ENCODE results near the gene SPDYA. TPM values are rescaled to one million over a fixed set of nuclear protein-coding genes. Genes with fewer than 3 reads are reported as not detected.

SPDYA gene
- total and polyA plus RNA-seq, 2 of the 4 experiments (the other 2 are of a cell fraction), result not detected

DNA sequence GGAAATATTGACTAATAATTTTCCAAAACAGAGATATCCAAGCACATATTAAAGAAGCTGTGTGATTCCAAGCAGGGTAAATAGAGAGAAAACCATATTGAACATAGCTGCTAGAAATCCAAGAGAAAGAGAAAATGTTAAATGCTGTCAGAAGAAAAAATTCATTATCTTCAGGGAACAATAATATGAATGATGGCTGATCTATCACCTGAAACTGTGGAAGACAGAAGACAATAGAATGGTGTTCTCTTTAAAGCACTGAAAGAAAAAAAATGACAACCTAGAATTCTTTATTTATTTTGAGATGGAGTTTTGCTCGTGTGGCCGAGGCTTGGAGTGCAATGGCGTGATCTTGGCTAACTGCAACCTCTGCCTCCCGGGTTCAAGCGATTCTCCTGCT lies 41.7 kb upstream of the SPDYA start:
- Histone ChIP-seq H3K4me1 (ENCODE audit: control insufficient read depth, insufficient read depth, low read length) (no peaks in the 10 kb centered on the region; the same call in 1 of the 2 replicates), H3K23ac (ENCODE audit: low read depth, low read length) (no peak overlapping the region), H2AK5ac (ENCODE audit: low read depth, low read length) (no peak overlapping the region), H3K9ac (ENCODE audit: low read depth, low read length) (no peak overlapping the region), H3K36me3 (ENCODE audit: control insufficient read depth, insufficient read depth, low read length) (no peaks in the 10 kb centered on the region), H3K18ac (ENCODE audit: low read depth, low read length) (no peak overlapping the region), H4K91ac (ENCODE audit: insufficient read depth, low read depth, low read length) (no peak overlapping the region), H2BK120ac (ENCODE audit: low read depth, low read length) (no peak overlapping the region), H3K27ac (ENCODE audit: insufficient read depth, low read length) (no peak overlapping the region), H4K5ac (ENCODE audit: low read depth, low read length) (no peak overlapping the region), H3K4me2 (ENCODE audit: low read depth, low read length) (no peak overlapping the region), H3K9me3 (ENCODE audit: control insufficient read depth, insufficient read depth, low read length) (no peaks in the 10 kb centered on the region), H2BK15ac (ENCODE audit: low read depth, low read length) (no peak overlapping the region), H2AFZ (replicated peaks; ENCODE audit: low read length, poor library complexity) (no peak overlapping the region), H3K9me1 (ENCODE audit: insufficient read depth, low read length) (peaks cover 3% of the 10 kb centered on the region; the same call in 1 of the 2 replicates), H4K8ac (ENCODE audit: low read depth in 2 of 2, low read length in 2 of 2) (no peak overlapping the region), H3K79me1 (ENCODE audit: low read depth in 1 of 2, low read length in 2 of 2) (peaks cover 0 to 68% of the 10 kb centered on the region in 2 experiments; a peak in 3 of 4 replicates), H3K14ac (replicated peaks; ENCODE audit: low read depth, low read length) (no peak overlapping the region), H3K4ac (ENCODE audit: low read depth, low read length) (no peak overlapping the region), H2AK9ac (replicated peaks; ENCODE audit: low read depth, low read length, poor library complexity) (no peak overlapping the region), H4K20me1 (ENCODE audit: insufficient read depth, low read length) (peaks cover 97% of the 10 kb centered on the region), H3K56ac (ENCODE audit: extremely low read depth, insufficient read depth, low read length) (no peak overlapping the region), H3K4me3 (ENCODE audit: insufficient read depth, low read depth, low read length) (no peak overlapping the region), H2BK5ac (ENCODE audit: low read depth, low read length, poor library complexity, severe bottlenecking) (no peak overlapping the region), H2BK20ac (ENCODE audit: low read depth, low read length) (no peak overlapping the region), H3K27me3 (ENCODE audit: control insufficient read depth, insufficient read depth, low read length) (no peaks in the 10 kb centered on the region)
- ChIA-PET POLR2A (ENCODE audit: unreplicated experiment) (no interaction called here), CTCF (no interaction called here)
- dilution Hi-C loops (cut with HindIII; ENCODE audit: low sequenced_read_pairs, unreplicated experiment) (no loop called here), in situ Hi-C loops (cut with MboI; ENCODE audit: low sequenced_read_pairs) (no loop called here), intact Hi-C loops (cut with micrococcal nuclease) (no loop called here)
- DNase-seq (no peak), ATAC-seq (ENCODE audit: low read depth) (no peak)
- BruUV-seq (replicated peaks), result no TSS peak
- TF ChIP-seq, protein P1, sequence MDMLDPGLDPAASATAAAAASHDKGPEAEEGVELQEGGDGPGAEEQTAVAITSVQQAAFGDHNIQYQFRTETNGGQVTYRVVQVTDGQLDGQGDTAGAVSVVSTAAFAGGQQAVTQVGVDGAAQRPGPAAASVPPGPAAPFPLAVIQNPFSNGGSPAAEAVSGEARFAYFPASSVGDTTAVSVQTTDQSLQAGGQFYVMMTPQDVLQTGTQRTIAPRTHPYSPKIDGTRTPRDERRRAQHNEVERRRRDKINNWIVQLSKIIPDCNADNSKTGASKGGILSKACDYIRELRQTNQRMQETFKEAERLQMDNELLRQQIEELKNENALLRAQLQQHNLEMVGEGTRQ (IDR thresholded peaks at IDR 0.05; ENCODE audit: low read depth, low read length), result no peak
- TF ChIP-seq RAD21 (IDR thresholded peaks at IDR 0.05; ENCODE audit: low read length) (no peak), MXI1 (IDR thresholded peaks at IDR 0.05; ENCODE audit: borderline replicate concordance, low read depth, low read length) (no peak), MAZ (IDR thresholded peaks at IDR 0.05; ENCODE audit: borderline replicate concordance, low read depth, low read length) (no peak), MAFK (IDR thresholded peaks at IDR 0.05; ENCODE audit: low read depth, low read length) (no peak), NFE2L2 (IDR thresholded peaks at IDR 0.05; ENCODE audit: low read depth, low read length) (no peak), FOS (IDR thresholded peaks at IDR 0.05; ENCODE audit: low read depth, low read length) (no peak), CHD1 (IDR thresholded peaks at IDR 0.05; ENCODE audit: low read depth, low read length) (no peak), RFX5 (IDR thresholded peaks at IDR 0.05; ENCODE audit: low read depth, low read length) (no peak), BHLHE40 (IDR thresholded peaks at IDR 0.05; ENCODE audit: low read depth, low read length) (no peak), CEBPB (IDR thresholded peaks at IDR 0.05; ENCODE audit: low read depth, low read length) (no peak), SMC3 (IDR thresholded peaks at IDR 0.05; ENCODE audit: low read depth, low read length) (no peak), POLR2A (IDR thresholded peaks at IDR 0.05; ENCODE audit: low read depth, low read length) (no peak), RCOR1 (IDR thresholded peaks at IDR 0.05; ENCODE audit: insufficient replicate concordance, low read length) (no peak)
- TF ChIP-seq, protein P2, sequence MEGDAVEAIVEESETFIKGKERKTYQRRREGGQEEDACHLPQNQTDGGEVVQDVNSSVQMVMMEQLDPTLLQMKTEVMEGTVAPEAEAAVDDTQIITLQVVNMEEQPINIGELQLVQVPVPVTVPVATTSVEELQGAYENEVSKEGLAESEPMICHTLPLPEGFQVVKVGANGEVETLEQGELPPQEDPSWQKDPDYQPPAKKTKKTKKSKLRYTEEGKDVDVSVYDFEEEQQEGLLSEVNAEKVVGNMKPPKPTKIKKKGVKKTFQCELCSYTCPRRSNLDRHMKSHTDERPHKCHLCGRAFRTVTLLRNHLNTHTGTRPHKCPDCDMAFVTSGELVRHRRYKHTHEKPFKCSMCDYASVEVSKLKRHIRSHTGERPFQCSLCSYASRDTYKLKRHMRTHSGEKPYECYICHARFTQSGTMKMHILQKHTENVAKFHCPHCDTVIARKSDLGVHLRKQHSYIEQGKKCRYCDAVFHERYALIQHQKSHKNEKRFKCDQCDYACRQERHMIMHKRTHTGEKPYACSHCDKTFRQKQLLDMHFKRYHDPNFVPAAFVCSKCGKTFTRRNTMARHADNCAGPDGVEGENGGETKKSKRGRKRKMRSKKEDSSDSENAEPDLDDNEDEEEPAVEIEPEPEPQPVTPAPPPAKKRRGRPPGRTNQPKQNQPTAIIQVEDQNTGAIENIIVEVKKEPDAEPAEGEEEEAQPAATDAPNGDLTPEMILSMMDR (conservative IDR thresholded peaks at IDR 0.05; ENCODE audit: low read depth, low read length), result no peak
- TF ChIP-seq, protein P3, sequence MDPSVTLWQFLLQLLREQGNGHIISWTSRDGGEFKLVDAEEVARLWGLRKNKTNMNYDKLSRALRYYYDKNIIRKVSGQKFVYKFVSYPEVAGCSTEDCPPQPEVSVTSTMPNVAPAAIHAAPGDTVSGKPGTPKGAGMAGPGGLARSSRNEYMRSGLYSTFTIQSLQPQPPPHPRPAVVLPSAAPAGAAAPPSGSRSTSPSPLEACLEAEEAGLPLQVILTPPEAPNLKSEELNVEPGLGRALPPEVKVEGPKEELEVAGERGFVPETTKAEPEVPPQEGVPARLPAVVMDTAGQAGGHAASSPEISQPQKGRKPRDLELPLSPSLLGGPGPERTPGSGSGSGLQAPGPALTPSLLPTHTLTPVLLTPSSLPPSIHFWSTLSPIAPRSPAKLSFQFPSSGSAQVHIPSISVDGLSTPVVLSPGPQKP (IDR thresholded peaks at IDR 0.05; ENCODE audit: borderline replicate concordance, low read depth, low read length), result no peak
- WGBS, 2 experiments (ENCODE audit: extremely low coverage in 2 of 2, insufficient read length in 1 of 2), result no CpG with 5 or more reads among the region's 5 CpGs
